Transverse colon (tissue), 4 donors: ENCODE data around the gene SRRM4.

ENCODE experiments used
- CTCF ChIP-seq, 5 experiments: fragments of 200-600 bp in 3 of 5; fragments of 450-650 bp in 2 of 5; sonication (generic) in 3 of 5; IDR thresholded peaks; 1 replicate in 2 of 5; 2 replicates in 3 of 5; pipeline ENCODE4 v1.5.1; 2016 to 2017; ENCODE audit warnings: antibody characterized with exemption in 5 of 5, inconsistent platforms in 3 of 5, mild to moderate bottlenecking in 2 of 5, moderate library complexity in 1 of 5
- POLR2A ChIP-seq: fragments of 450-650 bp; IDR thresholded peaks from one replicate; pipeline ENCODE4 v1.6.1; 2016; ENCODE audit warnings: antibody characterized with exemption, mild to moderate bottlenecking, moderate library complexity
- POLR2AphosphoS5 ChIP-seq, 3 donors: sonication (generic); formaldehyde crosslinking; IDR thresholded peaks; one replicate each; pipeline ENCODE4 v1.6.1; 2016; ENCODE audit warnings: antibody characterized with exemption in 3 of 3

GRCh38 chr12:118981285-118982211 is at the start of gene SRRM4:
- TF ChIP-seq POLR2A: no peak
- TF ChIP-seq CTCF (IDR thresholded peaks at IDR 0.05): no peak
- no peak for TF ChIP-seq POLR2AphosphoS5 (IDR thresholded peaks at IDR 0.05)
